Measurements from ENCODE around the gene ZBTB2. TPM values are rescaled to one million over a fixed set of nuclear protein-coding genes. Genes with fewer than 3 reads are reported as not detected.
A peak's percentile ranks its signal among the peaks of the same experiment; 100 is the strongest.

ZBTB2 gene
- total RNA-seq, 4 donors from 2014 or later, result 11.4 to 15.1 (median 12.4) TPM

DNA sequence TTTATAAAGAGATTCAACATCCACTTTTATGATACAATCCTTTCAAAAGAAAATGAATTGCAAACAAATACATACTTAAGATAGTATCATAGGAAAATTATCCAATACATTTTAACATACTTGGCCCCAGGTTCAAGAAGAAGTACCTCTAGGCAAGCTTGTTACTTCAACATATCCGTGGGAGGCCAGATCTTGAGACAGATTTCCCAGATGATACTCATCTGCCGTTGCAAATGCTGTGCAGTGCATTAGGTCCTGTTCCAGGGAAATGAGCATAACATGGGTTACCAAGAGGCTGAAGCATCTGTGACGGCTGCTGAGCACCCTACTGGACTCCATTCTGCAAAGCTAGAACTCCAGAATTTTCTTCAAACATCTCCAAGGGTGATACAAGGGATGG lies 44.9 kb upstream of the ZBTB2 start:
- H3K27me3 ChIP-seq, result no peaks in the 10 kb centered on the region
- peaks cover 0 to 18% of the 10 kb centered on the region in 2 donors for H3K36me3 ChIP-seq
- H3K9me3 ChIP-seq, result no peaks in the 10 kb centered on the region
- ATAC-seq, result no peak
- peak overlapping the region in 1 of 4 donors; percentile 27 for H3K27ac ChIP-seq
- peaks cover 0 to 14% (median under 1%) of the 10 kb centered on the region in 3 donors for H3K4me1 ChIP-seq
- 69 to 72% methylated on average over 3 of the region's 3 CpGs for WGBS, 2 donors (ENCODE audit: low coverage in 1 of 2)
- no peak overlapping the region for H3K4me3 ChIP-seq
- TF ChIP-seq POLR2AphosphoS5 (IDR thresholded peaks at IDR 0.05), result no peak
- TF ChIP-seq POLR2A (IDR thresholded peaks at IDR 0.05), result no peak

DNA sequence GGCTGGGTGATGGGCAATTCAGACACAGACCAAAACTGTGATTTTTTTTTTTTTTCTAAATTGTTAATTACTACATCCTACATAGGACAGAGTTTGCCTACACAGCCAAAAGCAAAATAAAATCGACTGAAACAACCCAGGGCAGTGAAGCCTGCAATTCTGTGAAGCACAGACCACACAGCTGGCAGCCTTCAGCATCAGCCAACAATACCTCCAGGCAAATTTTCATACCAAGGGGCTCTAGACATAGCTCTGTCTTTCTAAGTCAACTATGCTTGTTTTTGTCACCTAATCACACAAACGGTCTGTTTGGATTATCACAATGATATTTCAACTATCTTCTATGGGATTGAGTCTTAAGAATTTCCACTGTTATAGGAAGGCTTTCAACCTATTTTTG lies 43.0 kb upstream of the ZBTB2 start:
- no peak overlapping the region for H3K27ac ChIP-seq
- peaks cover 0 to 35% of the 10 kb centered on the region in 2 donors for H3K36me3 ChIP-seq
- H3K27me3 ChIP-seq, result no peaks in the 10 kb centered on the region
- TF ChIP-seq POLR2AphosphoS5 (IDR thresholded peaks at IDR 0.05) (no peak), EP300 (IDR thresholded peaks at IDR 0.05) (no peak), POLR2A (IDR thresholded peaks at IDR 0.05) (no peak)
- TF ChIP-seq, protein P1, sequence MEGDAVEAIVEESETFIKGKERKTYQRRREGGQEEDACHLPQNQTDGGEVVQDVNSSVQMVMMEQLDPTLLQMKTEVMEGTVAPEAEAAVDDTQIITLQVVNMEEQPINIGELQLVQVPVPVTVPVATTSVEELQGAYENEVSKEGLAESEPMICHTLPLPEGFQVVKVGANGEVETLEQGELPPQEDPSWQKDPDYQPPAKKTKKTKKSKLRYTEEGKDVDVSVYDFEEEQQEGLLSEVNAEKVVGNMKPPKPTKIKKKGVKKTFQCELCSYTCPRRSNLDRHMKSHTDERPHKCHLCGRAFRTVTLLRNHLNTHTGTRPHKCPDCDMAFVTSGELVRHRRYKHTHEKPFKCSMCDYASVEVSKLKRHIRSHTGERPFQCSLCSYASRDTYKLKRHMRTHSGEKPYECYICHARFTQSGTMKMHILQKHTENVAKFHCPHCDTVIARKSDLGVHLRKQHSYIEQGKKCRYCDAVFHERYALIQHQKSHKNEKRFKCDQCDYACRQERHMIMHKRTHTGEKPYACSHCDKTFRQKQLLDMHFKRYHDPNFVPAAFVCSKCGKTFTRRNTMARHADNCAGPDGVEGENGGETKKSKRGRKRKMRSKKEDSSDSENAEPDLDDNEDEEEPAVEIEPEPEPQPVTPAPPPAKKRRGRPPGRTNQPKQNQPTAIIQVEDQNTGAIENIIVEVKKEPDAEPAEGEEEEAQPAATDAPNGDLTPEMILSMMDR (IDR thresholded peaks at IDR 0.05), result no peak
- 26 to 45% methylated on average over 2 of the region's 2 CpGs for WGBS, 2 donors (ENCODE audit: low coverage in 1 of 2)
- H3K4me3 ChIP-seq, result no peak overlapping the region
- no peaks in the 10 kb centered on the region for H3K9me3 ChIP-seq
- ATAC-seq, result no peak
- no peaks in the 10 kb centered on the region for H3K4me1 ChIP-seq

DNA sequence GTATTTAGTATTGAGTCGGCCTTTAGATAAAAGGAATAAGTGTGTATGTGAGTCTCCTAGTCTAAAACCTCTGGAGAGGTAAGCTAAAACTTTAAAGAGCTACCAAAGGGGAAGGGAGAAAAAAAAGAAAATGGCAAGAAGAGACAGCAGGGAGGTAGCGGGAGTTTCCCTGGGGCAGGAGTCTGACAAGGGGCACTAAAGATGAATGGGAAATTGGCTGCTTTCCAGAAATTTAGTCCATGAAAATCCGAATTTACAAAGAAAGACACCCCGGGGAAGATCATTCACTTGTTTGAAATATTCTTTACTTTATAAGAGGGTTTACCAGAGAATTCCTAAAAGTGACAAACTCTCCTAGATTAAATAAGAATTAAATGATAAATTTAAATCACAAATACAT lies 41.3 kb upstream of the ZBTB2 start:
- Histone ChIP-seq H3K4me1 (no peaks in the 10 kb centered on the region), H3K27ac (no peak overlapping the region), H3K36me3 (peaks cover 0 to 53% of the 10 kb centered on the region in 2 donors), H3K9me3 (no peaks in the 10 kb centered on the region), H3K27me3 (no peaks in the 10 kb centered on the region), H3K4me3 (no peak overlapping the region)
- WGBS, 2 donors (ENCODE audit: low coverage in 1 of 2), result 50 to 82% methylated on average over 2 to 4 of the region's 4 CpGs
- TF ChIP-seq POLR2AphosphoS5 (IDR thresholded peaks at IDR 0.05) (no peak), EP300 (IDR thresholded peaks at IDR 0.05) (no peak), POLR2A (IDR thresholded peaks at IDR 0.05) (no peak)
- TF ChIP-seq, protein P1 (IDR thresholded peaks at IDR 0.05), result no peak
- no peak for ATAC-seq

DNA sequence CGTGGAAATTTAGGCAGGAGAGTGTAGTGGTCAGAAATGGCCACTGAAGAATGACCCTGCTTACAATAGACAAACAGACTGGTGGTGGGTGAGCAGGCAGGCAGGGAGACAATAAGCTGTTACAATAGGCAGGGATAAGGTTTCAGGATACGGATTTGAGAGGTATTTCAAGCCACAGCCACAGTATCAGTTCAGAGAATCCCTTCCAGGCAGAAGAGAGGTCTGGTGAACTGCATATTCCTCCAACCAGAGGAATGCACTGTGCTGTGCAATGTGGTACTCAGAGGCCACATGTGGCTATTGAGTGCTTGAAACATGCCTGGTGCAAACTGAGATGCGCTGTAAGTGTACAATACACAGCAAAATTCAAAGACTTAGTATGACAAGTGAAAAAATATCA lies 40.0 kb upstream of the ZBTB2 start:
- H3K27ac ChIP-seq, result no peak overlapping the region
- no peaks in the 10 kb centered on the region for H3K9me3 ChIP-seq
- H3K4me1 ChIP-seq, result no peaks in the 10 kb centered on the region
- no peak overlapping the region for H3K4me3 ChIP-seq
- WGBS, 2 donors (ENCODE audit: low coverage in 1 of 2), result 92 to 97% methylated on average over 3 of the region's 3 CpGs
- no peaks in the 10 kb centered on the region for H3K27me3 ChIP-seq
- no peak for ATAC-seq
- H3K36me3 ChIP-seq, result peaks cover 0 to 66% of the 10 kb centered on the region in 2 donors
- TF ChIP-seq, protein P1 (IDR thresholded peaks at IDR 0.05), result no peak
- no peak for TF ChIP-seq POLR2AphosphoS5 (IDR thresholded peaks at IDR 0.05)
- TF ChIP-seq POLR2A (IDR thresholded peaks at IDR 0.05), result no peak
- TF ChIP-seq EP300 (IDR thresholded peaks at IDR 0.05), result no peak

DNA sequence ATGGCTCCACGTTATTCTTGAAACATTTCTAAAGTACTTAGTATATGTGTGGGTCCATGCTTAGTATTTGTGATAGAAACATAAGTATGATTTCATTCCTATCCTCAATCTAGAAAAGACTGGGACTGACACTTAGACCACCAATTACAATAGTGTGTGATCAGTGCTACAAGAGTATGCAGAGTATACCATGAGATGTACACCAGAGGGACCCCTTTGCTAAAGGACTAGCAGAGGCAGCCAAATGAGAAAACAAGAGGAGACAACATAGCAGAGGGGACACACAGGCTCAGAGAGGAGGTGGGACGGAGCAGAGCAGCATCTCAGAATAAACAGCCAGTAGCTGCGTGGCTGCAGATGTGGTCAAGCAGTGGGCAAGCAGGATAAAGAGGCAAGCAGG lies 39.5 kb upstream of the ZBTB2 start:
- Histone ChIP-seq H3K4me3 (no peak overlapping the region), H3K36me3 (peaks cover 0 to 70% of the 10 kb centered on the region in 2 donors), H3K9me3 (no peaks in the 10 kb centered on the region), H3K27ac (no peak overlapping the region), H3K4me1 (no peaks in the 10 kb centered on the region), H3K27me3 (no peaks in the 10 kb centered on the region)
- TF ChIP-seq POLR2A (IDR thresholded peaks at IDR 0.05) (no peak), POLR2AphosphoS5 (IDR thresholded peaks at IDR 0.05) (no peak), EP300 (IDR thresholded peaks at IDR 0.05) (no peak)
- TF ChIP-seq, protein P1 (IDR thresholded peaks at IDR 0.05), result no peak
- WGBS, 2 donors (ENCODE audit: low coverage in 1 of 2), result 78 to 87% methylated on average over 3 of the region's 3 CpGs
- ATAC-seq, result no peak
